Measurements from ENCODE around the gene SULT1A1. TPM values are rescaled to one million over a fixed set of nuclear protein-coding genes. Genes with fewer than 3 reads are reported as not detected.
A peak's percentile ranks its signal among the peaks of the same experiment; 100 is the strongest.
"Not testable (repeated sequence)": the region's sequence is repeated elsewhere in the genome, so short reads cannot be mapped to it uniquely, and the experiment has no call there.

SULT1A1 gene
- total RNA-seq, 1 donor from 2014 or later, result 1.7 TPM

- Mint-ChIP-seq H3K36me3 (ENCODE audit: low read depth) (no peaks in the 10 kb centered on the region), H3K27me3 (ENCODE audit: low read depth) (no peaks in the 10 kb centered on the region), H3K4me1 (peaks cover 21% of the 10 kb centered on the region), H3K4me3 (no peak overlapping the region), H3K9me3 (no peaks in the 10 kb centered on the region), H3K27ac (ENCODE audit: unreplicated experiment) (peak overlapping the region; percentile 44)
- DNase-seq (ENCODE audit: low read depth, low spot score), result no peak
- no peak for TF ChIP-seq CTCF (conservative IDR thresholded peaks at IDR 0.05)
These were observed 11.8 kb upstream of the SULT1A1 start for GRCh38 chr16:28621481-28622155.

- not testable (repeated sequence) for H3K4me3 Mint-ChIP-seq; H3K27ac Mint-ChIP-seq (ENCODE audit: unreplicated experiment); H3K27me3 Mint-ChIP-seq (ENCODE audit: low read depth); DNase-seq (ENCODE audit: low read depth, low spot score); H3K36me3 Mint-ChIP-seq (ENCODE audit: low read depth); H3K9me3 Mint-ChIP-seq
- peaks cover 21% of the 10 kb centered on the region for H3K4me1 Mint-ChIP-seq
These were observed 10.5 kb upstream of the SULT1A1 start for GRCh38 chr16:28620316-28620715.

- DNase-seq (ENCODE audit: low read depth, low spot score), result no peak
- Mint-ChIP-seq H3K27ac (ENCODE audit: unreplicated experiment) (no peak overlapping the region), H3K36me3 (ENCODE audit: low read depth) (no peaks in the 10 kb centered on the region), H3K4me1 (peaks cover 21% of the 10 kb centered on the region), H3K27me3 (ENCODE audit: low read depth) (no peaks in the 10 kb centered on the region), H3K4me3 (no peak overlapping the region), H3K9me3 (no peaks in the 10 kb centered on the region)
- TF ChIP-seq CTCF (conservative IDR thresholded peaks at IDR 0.05), result no peak
These were observed 8.0 kb upstream of the SULT1A1 start for GRCh38 chr16:28617874-28618273.

GRCh38 chr16:28616636-28617035 is 6.8 kb upstream of the SULT1A1 start:
- peaks cover 15% of the 10 kb centered on the region for H3K4me1 Mint-ChIP-seq
- no peaks in the 10 kb centered on the region for H3K36me3 Mint-ChIP-seq (ENCODE audit: low read depth)
- no peak for DNase-seq (ENCODE audit: low read depth, low spot score)
- no peaks in the 10 kb centered on the region for H3K9me3 Mint-ChIP-seq
- H3K27me3 Mint-ChIP-seq (ENCODE audit: low read depth), result no peaks in the 10 kb centered on the region
- no peak for TF ChIP-seq CTCF (conservative IDR thresholded peaks at IDR 0.05)
- H3K4me3 Mint-ChIP-seq, result no peak overlapping the region
- H3K27ac Mint-ChIP-seq (ENCODE audit: unreplicated experiment), result no peak overlapping the region

GRCh38 chr16:28616224-28616577 is 6.4 kb upstream of the SULT1A1 start:
- H3K36me3 Mint-ChIP-seq (ENCODE audit: low read depth); H3K4me3 Mint-ChIP-seq; H3K27me3 Mint-ChIP-seq (ENCODE audit: low read depth); DNase-seq (ENCODE audit: low read depth, low spot score); H3K27ac Mint-ChIP-seq (ENCODE audit: unreplicated experiment); H3K9me3 Mint-ChIP-seq: not testable (repeated sequence)
- peaks cover 10% of the 10 kb centered on the region for H3K4me1 Mint-ChIP-seq

- not testable (repeated sequence) for H3K36me3 Mint-ChIP-seq (ENCODE audit: low read depth); H3K27me3 Mint-ChIP-seq (ENCODE audit: low read depth); H3K4me1 Mint-ChIP-seq; H3K27ac Mint-ChIP-seq (ENCODE audit: unreplicated experiment); H3K9me3 Mint-ChIP-seq; H3K4me3 Mint-ChIP-seq
- DNase-seq (ENCODE audit: low read depth, low spot score), result peak; percentile 56
- peak; percentile 76 for TF ChIP-seq CTCF (conservative IDR thresholded peaks at IDR 0.05)
These were observed 5.8 kb upstream of the SULT1A1 start for GRCh38 chr16:28615486-28616223.

- H3K4me1 Mint-ChIP-seq; H3K9me3 Mint-ChIP-seq; H3K36me3 Mint-ChIP-seq (ENCODE audit: low read depth); H3K27ac Mint-ChIP-seq (ENCODE audit: unreplicated experiment); H3K27me3 Mint-ChIP-seq (ENCODE audit: low read depth); DNase-seq (ENCODE audit: low read depth, low spot score); H3K4me3 Mint-ChIP-seq: not testable (repeated sequence)
These were observed 4.7 kb upstream of the SULT1A1 start for GRCh38 chr16:28614561-28614960.

- not testable (repeated sequence) for H3K36me3 Mint-ChIP-seq (ENCODE audit: low read depth); H3K27ac Mint-ChIP-seq (ENCODE audit: unreplicated experiment); H3K27me3 Mint-ChIP-seq (ENCODE audit: low read depth); DNase-seq (ENCODE audit: low read depth, low spot score); H3K4me1 Mint-ChIP-seq; H3K9me3 Mint-ChIP-seq; H3K4me3 Mint-ChIP-seq
These were observed 4.1 kb upstream of the SULT1A1 start for GRCh38 chr16:28613912-28614311.

GRCh38 chr16:28612359-28613280 is 2.8 kb upstream of the SULT1A1 start:
- H3K27me3 Mint-ChIP-seq (ENCODE audit: low read depth); H3K4me1 Mint-ChIP-seq; DNase-seq (ENCODE audit: low read depth, low spot score); H3K36me3 Mint-ChIP-seq (ENCODE audit: low read depth); H3K9me3 Mint-ChIP-seq; H3K4me3 Mint-ChIP-seq; H3K27ac Mint-ChIP-seq (ENCODE audit: unreplicated experiment): not testable (repeated sequence)
